HepG2 (cell line): ENCODE results near the gene BAG5. TPM values are rescaled to one million over a fixed set of nuclear protein-coding genes. Genes with fewer than 3 reads are reported as not detected.

ENCODE experiments used
- CEBPZ ChIP-seq: IDR thresholded peaks from 2 replicates; pipeline ENCODE4 v1.6.1; 2012; ENCODE audit warnings: low read length, improper control_type of control experiment
- GMEB1 ChIP-seq: sonication (generic); formaldehyde crosslinking; IDR thresholded peaks from 2 replicates; pipeline ENCODE4 v1.5.1; 2020; ENCODE audit warnings: missing genetic modification reagents, mild to moderate bottlenecking, borderline replicate concordance
- PRDM10 ChIP-seq: sonication (generic); formaldehyde crosslinking; IDR thresholded peaks from 2 replicates; pipeline ENCODE4 v1.4.0; 2020; ENCODE audit warnings: low read depth, missing genetic modification reagents
- TFDP1 ChIP-seq: IDR thresholded peaks from 2 replicates; pipeline ENCODE4 v1.6.1; 2016; ENCODE audit warnings: missing compliant biosample characterization, missing genetic modification reagents, borderline replicate concordance
- ZNF24 ChIP-seq: fragments of 450-650 bp; IDR thresholded peaks from 2 replicates; pipeline ENCODE4 v1.6.1; 2017; ENCODE audit warnings: antibody characterized with exemption, mild to moderate bottlenecking
- ZNF343 ChIP-seq: sonication (generic); formaldehyde crosslinking; IDR thresholded peaks from 2 replicates; pipeline ENCODE4 v1.4.0; 2020; ENCODE audit warnings: mild to moderate bottlenecking, missing genetic modification reagents
- ZNF782 ChIP-seq: sonication (generic); formaldehyde crosslinking; IDR thresholded peaks from 2 replicates; pipeline ENCODE4 v1.4.0; 2020; ENCODE audit warnings: missing genetic modification reagents, mild to moderate bottlenecking, borderline replicate concordance
- polyA plus RNA-seq, 8 experiments: library from polyadenylated mRNA; depleted of rRNA in 3 of 8; stranded (reverse) in 7 of 8; unstranded in 1 of 8; fragments of >200 nt; fragmentation: Illumina TruSeq in 4 of 8; extraction: Trizol in 4 of 8; gene quantifications; 2 replicates each; pipeline versions ENCODE4 v1.2.1 to v1.2.3, GENCODE V29; 2011 to 2016; ENCODE audit warnings: low read depth in 4 of 8, missing spikeins in 1 of 8, mixed read lengths in 1 of 8; ENCODE audit not compliant: insufficient read depth in 1 of 8
- total RNA-seq, 5 experiments: library from RNA; depleted of rRNA; stranded (reverse); fragments of >200 nt; fragmentation: Illumina TruSeq; extraction: Trizol; gene quantifications; 2 replicates each; pipeline ENCODE4 v1.2.3, GENCODE V29; 2016; ENCODE audit warnings: low read depth in 1 of 5
- TF ChIP-seq, protein P1 (sequence below): sonication (generic); formaldehyde crosslinking; IDR thresholded peaks from 2 replicates; pipeline ENCODE4 v1.4.0; 2020; ENCODE audit warnings: missing genetic modification reagents
- TF ChIP-seq, protein P2 (sequence below): sonication (generic); formaldehyde crosslinking; IDR thresholded peaks from 2 replicates; pipeline ENCODE4 v1.5.1; 2020; ENCODE audit warnings: mild to moderate bottlenecking, missing genetic modification reagents, moderate library complexity

Gene BAG5
- total and polyA plus RNA-seq, 2 of the 13 experiments (the other 11 are each of a cell fraction or from before 2014, with no cell fraction given): 3.5 to 21.0 TPM

DNA sequence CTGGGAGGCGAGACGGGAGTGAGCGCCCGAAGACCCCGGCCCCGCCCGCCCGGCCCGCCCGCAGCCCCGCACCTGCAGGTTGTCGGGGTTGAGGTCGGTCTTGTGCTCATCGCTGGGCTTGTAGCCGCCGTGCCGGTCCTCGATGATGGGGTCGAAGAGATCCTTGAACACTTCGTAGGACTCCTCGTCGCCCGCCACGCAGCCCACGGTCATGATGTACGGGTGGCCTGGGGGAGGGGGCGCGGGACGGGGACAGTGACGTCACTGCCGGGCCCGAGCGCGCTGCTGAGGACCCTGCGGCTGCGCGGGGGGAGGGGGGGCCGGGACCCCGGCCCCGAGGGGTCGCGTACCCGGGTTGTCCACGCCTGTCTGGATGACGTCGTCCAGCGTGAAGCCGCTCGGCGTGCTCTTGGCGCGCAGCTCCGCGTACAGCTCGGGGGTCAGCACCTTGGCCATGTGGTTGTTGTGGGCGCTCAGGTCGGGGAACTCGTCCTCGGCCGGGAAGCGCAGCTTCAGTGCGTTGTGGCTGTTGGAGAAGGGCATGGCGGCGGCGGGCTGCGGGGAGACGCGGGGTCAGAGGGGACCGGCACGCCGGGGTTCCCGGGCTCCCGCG lies 40.4 kb downstream of the BAG5 start (continued):
- TF ChIP-seq CEBPZ (no peak), TFDP1 (peak; percentile 51; the same call in 1 of the 2 replicates), ZNF343 (0 out of 2 replicates have a peak, but pooled peaks have one; percentile 39), ZNF782 (CRISPR knock-in tag) (no peak), GMEB1 (CRISPR knock-in tag) (no peak), ZNF24 (no peak), PRDM10 (CRISPR knock-in tag) (no peak)
- TF ChIP-seq, protein P1, sequence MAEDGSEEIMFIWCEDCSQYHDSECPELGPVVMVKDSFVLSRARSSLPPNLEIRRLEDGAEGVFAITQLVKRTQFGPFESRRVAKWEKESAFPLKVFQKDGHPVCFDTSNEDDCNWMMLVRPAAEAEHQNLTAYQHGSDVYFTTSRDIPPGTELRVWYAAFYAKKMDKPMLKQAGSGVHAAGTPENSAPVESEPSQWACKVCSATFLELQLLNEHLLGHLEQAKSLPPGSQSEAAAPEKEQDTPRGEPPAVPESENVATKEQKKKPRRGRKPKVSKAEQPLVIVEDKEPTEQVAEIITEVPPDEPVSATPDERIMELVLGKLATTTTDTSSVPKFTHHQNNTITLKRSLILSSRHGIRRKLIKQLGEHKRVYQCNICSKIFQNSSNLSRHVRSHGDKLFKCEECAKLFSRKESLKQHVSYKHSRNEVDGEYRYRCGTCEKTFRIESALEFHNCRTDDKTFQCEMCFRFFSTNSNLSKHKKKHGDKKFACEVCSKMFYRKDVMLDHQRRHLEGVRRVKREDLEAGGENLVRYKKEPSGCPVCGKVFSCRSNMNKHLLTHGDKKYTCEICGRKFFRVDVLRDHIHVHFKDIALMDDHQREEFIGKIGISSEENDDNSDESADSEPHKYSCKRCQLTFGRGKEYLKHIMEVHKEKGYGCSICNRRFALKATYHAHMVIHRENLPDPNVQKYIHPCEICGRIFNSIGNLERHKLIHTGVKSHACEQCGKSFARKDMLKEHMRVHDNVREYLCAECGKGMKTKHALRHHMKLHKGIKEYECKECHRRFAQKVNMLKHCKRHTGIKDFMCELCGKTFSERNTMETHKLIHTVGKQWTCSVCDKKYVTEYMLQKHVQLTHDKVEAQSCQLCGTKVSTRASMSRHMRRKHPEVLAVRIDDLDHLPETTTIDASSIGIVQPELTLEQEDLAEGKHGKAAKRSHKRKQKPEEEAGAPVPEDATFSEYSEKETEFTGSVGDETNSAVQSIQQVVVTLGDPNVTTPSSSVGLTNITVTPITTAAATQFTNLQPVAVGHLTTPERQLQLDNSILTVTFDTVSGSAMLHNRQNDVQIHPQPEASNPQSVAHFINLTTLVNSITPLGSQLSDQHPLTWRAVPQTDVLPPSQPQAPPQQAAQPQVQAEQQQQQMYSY: no peak
- TF ChIP-seq, protein P2, sequence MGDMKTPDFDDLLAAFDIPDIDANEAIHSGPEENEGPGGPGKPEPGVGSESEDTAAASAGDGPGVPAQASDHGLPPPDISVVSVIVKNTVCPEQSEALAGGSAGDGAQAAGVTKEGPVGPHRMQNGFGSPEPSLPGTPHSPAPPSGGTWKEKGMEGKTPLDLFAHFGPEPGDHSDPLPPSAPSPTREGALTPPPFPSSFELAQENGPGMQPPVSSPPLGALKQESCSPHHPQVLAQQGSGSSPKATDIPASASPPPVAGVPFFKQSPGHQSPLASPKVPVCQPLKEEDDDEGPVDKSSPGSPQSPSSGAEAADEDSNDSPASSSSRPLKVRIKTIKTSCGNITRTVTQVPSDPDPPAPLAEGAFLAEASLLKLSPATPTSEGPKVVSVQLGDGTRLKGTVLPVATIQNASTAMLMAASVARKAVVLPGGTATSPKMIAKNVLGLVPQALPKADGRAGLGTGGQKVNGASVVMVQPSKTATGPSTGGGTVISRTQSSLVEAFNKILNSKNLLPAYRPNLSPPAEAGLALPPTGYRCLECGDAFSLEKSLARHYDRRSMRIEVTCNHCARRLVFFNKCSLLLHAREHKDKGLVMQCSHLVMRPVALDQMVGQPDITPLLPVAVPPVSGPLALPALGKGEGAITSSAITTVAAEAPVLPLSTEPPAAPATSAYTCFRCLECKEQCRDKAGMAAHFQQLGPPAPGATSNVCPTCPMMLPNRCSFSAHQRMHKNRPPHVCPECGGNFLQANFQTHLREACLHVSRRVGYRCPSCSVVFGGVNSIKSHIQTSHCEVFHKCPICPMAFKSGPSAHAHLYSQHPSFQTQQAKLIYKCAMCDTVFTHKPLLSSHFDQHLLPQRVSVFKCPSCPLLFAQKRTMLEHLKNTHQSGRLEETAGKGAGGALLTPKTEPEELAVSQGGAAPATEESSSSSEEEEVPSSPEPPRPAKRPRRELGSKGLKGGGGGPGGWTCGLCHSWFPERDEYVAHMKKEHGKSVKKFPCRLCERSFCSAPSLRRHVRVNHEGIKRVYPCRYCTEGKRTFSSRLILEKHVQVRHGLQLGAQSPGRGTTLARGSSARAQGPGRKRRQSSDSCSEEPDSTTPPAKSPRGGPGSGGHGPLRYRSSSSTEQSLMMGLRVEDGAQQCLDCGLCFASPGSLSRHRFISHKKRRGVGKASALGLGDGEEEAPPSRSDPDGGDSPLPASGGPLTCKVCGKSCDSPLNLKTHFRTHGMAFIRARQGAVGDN (CRISPR knock-in tag): peak; percentile 75
